ENCODE data around the gene GPR160.

Gene GPR160

DNA sequence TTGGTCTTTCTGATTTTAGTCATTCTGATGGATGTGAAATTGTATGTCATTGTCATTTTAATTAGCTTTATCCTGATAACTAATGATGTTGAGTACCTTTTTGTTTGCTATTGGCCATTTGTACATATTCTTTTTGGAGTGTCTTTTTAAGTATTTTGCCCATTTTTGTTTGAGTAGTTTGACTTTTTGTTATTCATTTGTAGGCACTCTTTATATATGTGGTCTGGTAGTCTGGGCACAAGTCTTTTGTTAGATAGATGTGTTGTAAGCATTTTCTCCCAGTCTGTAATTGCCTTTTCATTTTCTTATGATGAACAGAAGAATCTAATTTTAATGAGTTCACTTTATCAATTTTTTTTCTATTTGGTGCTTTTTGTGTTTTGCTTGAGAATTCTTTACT, 14.6 kb downstream of the GPR160 start:
- intact Hi-C loops (cut with DNase I; ENCODE audit: low total_unique reads): no loop called here

DNA sequence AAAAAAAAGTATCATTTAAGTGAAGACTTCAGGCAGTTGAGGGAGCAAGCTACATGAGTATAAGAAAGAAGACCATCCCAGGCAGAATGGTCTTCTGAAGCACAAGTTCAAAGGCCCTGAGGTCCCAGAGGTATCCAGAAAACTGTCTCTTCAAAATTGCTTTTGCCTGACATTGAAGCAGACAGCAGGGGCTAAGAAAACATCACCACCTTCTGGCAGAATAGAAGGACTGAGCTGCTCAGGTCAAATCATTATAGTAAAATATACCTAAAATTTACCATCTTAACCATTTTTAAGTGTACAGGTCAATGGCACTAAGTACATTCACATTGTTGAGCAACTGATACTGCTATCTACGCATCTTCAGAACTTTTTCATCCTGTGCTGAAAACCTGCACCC, 16.4 kb downstream of the GPR160 start:
- intact Hi-C loops (cut with DNase I; ENCODE audit: low total_unique reads): no loop called here
- DNase-seq: no peak
- Histone ChIP-seq H3K4me3 (no peak overlapping the region), H3K4me1 (no peaks in the 10 kb centered on the region), H3K27me3 (no peaks in the 10 kb centered on the region), H3K27ac (no peak overlapping the region), H3K9me3 (no peaks in the 10 kb centered on the region), H3K36me3 (no peaks in the 10 kb centered on the region)
- TF ChIP-seq, protein P1, sequence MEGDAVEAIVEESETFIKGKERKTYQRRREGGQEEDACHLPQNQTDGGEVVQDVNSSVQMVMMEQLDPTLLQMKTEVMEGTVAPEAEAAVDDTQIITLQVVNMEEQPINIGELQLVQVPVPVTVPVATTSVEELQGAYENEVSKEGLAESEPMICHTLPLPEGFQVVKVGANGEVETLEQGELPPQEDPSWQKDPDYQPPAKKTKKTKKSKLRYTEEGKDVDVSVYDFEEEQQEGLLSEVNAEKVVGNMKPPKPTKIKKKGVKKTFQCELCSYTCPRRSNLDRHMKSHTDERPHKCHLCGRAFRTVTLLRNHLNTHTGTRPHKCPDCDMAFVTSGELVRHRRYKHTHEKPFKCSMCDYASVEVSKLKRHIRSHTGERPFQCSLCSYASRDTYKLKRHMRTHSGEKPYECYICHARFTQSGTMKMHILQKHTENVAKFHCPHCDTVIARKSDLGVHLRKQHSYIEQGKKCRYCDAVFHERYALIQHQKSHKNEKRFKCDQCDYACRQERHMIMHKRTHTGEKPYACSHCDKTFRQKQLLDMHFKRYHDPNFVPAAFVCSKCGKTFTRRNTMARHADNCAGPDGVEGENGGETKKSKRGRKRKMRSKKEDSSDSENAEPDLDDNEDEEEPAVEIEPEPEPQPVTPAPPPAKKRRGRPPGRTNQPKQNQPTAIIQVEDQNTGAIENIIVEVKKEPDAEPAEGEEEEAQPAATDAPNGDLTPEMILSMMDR (IDR thresholded peaks at IDR 0.05): no peak

More for the DNA sequence above, 14.6 kb downstream of the GPR160 start:
- H3K4me1 ChIP-seq: no peaks in the 10 kb centered on the region
- H3K27me3 ChIP-seq: no peaks in the 10 kb centered on the region
- H3K36me3 ChIP-seq: no peaks in the 10 kb centered on the region
- TF ChIP-seq, protein P1 (IDR thresholded peaks at IDR 0.05): no peak
- H3K4me3 ChIP-seq: no peak overlapping the region
- H3K9me3 ChIP-seq: no peaks in the 10 kb centered on the region
- H3K27ac ChIP-seq: no peak overlapping the region
- no peak for DNase-seq

DNA sequence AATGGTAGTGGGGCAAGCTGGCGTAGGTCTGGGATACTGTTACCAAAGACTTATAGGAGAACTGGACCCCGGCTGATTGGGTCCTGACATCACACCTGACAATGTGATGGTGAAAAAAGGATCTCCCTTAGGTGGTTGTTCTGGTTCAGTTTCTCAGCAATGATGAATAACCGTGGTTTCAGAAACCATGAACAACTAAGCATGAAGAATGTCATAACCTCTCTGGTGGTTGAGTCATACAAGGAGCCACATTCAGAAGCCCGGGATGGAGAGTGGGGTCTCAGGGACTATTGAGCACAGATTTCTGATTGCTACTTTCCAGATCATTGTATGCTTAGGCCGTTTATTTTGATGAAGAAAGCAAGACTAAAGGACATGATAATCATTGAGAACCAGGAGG, 17.4 kb downstream of the GPR160 start:
- no peak for DNase-seq
- no peak overlapping the region for H3K4me3 ChIP-seq
- no peaks in the 10 kb centered on the region for H3K27me3 ChIP-seq
- no peak overlapping the region for H3K27ac ChIP-seq
- no peaks in the 10 kb centered on the region for H3K4me1 ChIP-seq
- intact Hi-C loops (cut with DNase I; ENCODE audit: low total_unique reads): no loop called here
- TF ChIP-seq, protein P1 (IDR thresholded peaks at IDR 0.05): no peak
- no peaks in the 10 kb centered on the region for H3K36me3 ChIP-seq
- H3K9me3 ChIP-seq: no peaks in the 10 kb centered on the region

DNA sequence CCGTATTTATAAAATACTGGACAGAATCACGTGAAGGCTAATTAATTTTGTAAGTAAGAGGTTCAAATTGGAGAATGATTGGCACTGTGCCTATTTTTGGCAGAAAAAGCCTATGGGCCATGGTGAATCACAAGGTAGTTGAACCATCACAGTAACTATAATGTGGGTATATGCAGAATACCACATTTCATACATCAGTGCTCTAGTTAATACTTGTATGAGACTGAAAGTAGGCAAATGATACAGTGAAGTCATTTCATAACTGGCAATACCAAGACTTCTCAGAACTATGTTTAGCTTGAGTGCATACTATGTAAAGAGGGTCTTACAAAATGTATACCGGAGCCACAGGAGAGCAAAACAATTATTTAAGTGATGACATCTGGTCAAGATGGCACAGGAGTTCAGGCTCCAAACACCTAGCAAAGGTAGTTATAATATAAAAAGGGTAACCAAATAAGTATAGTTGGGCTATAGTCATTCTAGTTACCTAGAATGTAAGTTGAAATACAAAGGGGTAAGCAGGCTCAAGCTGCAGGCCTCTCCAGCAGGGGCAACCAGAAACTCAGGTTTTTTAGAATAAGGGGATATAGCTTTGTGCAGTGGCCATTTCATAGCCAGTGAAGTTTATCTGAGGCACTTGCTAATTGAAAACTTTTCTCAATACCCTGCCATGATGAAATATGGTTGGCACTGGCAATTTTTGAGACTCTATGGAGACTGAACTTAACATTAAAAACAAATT, 19.1 kb downstream of the GPR160 start:
- no peaks in the 10 kb centered on the region for H3K36me3 ChIP-seq
- TF ChIP-seq, protein P1 (IDR thresholded peaks at IDR 0.05): no peak
- no peak overlapping the region for H3K27ac ChIP-seq
- no peaks in the 10 kb centered on the region for H3K27me3 ChIP-seq
- DNase-seq: no peak
- no peaks in the 10 kb centered on the region for H3K9me3 ChIP-seq
- no peaks in the 10 kb centered on the region for H3K4me1 ChIP-seq
- no peak overlapping the region for H3K4me3 ChIP-seq
- intact Hi-C loops (cut with DNase I; ENCODE audit: low total_unique reads): no loop called here

DNA sequence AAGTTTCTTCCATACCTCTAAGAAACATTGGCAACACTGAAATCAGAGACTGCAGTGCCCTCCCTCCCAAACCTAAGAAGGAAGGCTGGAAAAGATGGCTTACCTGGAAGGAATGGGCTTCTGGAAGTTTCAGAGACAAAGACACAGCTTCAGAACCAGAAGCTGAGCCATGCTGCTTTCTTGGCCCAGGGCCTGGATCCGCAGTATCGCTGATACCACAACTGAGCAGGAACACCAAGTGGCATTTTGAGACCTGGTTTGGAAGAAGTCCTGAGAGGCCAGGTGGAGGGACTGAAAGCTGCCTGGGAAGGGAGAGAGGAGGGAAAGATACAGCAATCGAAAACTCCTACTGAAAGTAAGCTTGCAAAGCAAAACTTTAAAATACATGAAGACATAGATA, 19.8 kb downstream of the GPR160 start:
- H3K36me3 ChIP-seq: no peaks in the 10 kb centered on the region
- H3K9me3 ChIP-seq: no peaks in the 10 kb centered on the region
- H3K27ac ChIP-seq: no peak overlapping the region
- H3K27me3 ChIP-seq: no peaks in the 10 kb centered on the region
- H3K4me1 ChIP-seq: no peaks in the 10 kb centered on the region
- no peak overlapping the region for H3K4me3 ChIP-seq
- no peak for DNase-seq
- TF ChIP-seq, protein P1 (IDR thresholded peaks at IDR 0.05): no peak
- intact Hi-C loops (cut with DNase I; ENCODE audit: low total_unique reads): no loop called here

Data from tibial artery (tissue), 4 donors.